Epithelial cell of esophagus (primary cell): ENCODE data around the gene NCOA6.

Source experiments
- DNase-seq: peaks from one replicate; pipeline ENCODE4 v3.0.0; 2010; ENCODE audit warnings: low read depth
- H3K4me3 ChIP-seq: 2 replicates; pipeline ENCODE4 v1.5.1; 2011; ENCODE audit warnings: mild to moderate bottlenecking, low read length, control low read depth
- CTCF ChIP-seq: IDR thresholded peaks from 2 replicates; pipeline ENCODE4 v1.5.1; 2011; ENCODE audit warnings: low read depth, mild to moderate bottlenecking, low read length, control low read depth, inconsistent platforms; ENCODE audit not compliant: insufficient read depth; ENCODE audit errors: missing control alignments

Gene NCOA6

GRCh38 chr20:34704177-34705007 is 121.1 kb downstream of the NCOA6 start, which contains the start of gene TP53INP2:
Gene TP53INP2, plus strand, starts transcription at chr20:34704344. Its CDS starts 4,396 bp downstream, at chr20:34708740.
- TF ChIP-seq CTCF: no peak
- peak; percentile 87 for DNase-seq
- H3K4me3 ChIP-seq: peak within 1 kb of the TSS; percentile 75

GRCh38 chr20:34703424-34704176 is 121.9 kb downstream of the NCOA6 start:
- TF ChIP-seq CTCF: peak; percentile 29

GRCh38 chr20:34703061-34703423 is 122.4 kb downstream of the NCOA6 start:
- DNase-seq: no peak
- peak overlapping the region; percentile 75 for H3K4me3 ChIP-seq
- TF ChIP-seq CTCF: no peak

More at GRCh38 chr20:34703424-34704176, 121.9 kb downstream of the NCOA6 start:
- peak overlapping the region; percentile 75 for H3K4me3 ChIP-seq
- peak; percentile 46 for DNase-seq

GRCh38 chr20:34701405-34702085 is 123.9 kb downstream of the NCOA6 start:
- no peak for TF ChIP-seq CTCF
- no peak for DNase-seq

GRCh38 chr20:34693414-34693813 is 132.0 kb downstream of the NCOA6 start:
- TF ChIP-seq CTCF: no peak
- H3K4me3 ChIP-seq: no peak overlapping the region
- DNase-seq: no peak

More at GRCh38 chr20:34701405-34702085, 123.9 kb downstream of the NCOA6 start:
- no peak overlapping the region for H3K4me3 ChIP-seq

- peak; percentile 49 for DNase-seq
- no peak overlapping the region for H3K4me3 ChIP-seq
- TF ChIP-seq CTCF: no peak
Observed at GRCh38 chr20:34691838-34692237, 133.6 kb downstream of the NCOA6 start.
